ENCODE data around the gene GIMAP2. TPM values are rescaled to one million over a fixed set of nuclear protein-coding genes. Genes with fewer than 3 reads are reported as not detected.
"Not testable (repeated sequence)": the region's sequence is repeated elsewhere in the genome, so short reads cannot be mapped to it uniquely, and the experiment has no call there.

Gene GIMAP2
- total RNA-seq: 10 to 100 TPM; 40.7 to 41.2 TPM

- H3K36me3 Mint-ChIP-seq: peaks cover 68% of the 10 kb centered on the region
- H3K27ac Mint-ChIP-seq: peak within 1 kb of the TSS; percentile 97
- peaks cover 55% of the 10 kb centered on the region for H3K4me1 Mint-ChIP-seq
- no peak for DNase-seq
- H3K9me3 Mint-ChIP-seq: peaks cover 36% of the 10 kb centered on the region
- H3K27me3 Mint-ChIP-seq: no peaks in the 10 kb centered on the region
- H3K4me3 Mint-ChIP-seq: peak within 1 kb of the TSS; percentile 95
These were observed at the start of gene GIMAP2 for GRCh38 chr7:150685219-150686029. Gene GIMAP2 (plus strand): TSS chr7:150685706. CDS start chr7:150687060, 1,354 bp downstream.

DNA sequence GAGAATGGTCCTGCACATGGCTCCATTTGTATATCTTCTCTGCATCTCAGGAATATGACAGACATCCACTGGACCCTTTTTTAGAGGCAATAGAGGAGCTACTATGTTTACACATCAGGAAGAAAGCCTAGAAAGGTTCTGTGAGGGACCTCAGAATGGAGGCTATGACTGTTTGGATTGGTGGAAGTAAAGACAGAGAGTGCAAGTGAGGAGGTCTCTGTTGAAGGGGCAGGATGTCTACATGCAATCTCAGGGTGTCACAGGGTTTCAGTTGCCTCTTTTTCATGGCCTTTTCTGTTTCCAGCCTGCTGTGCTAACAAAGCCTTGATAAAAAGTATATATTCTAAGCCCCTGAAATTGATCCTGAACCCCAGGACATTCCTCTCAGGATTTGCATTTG lies 43.7 kb upstream of the GIMAP2 start:
- H3K27ac Mint-ChIP-seq: no peak overlapping the region
- DNase-seq: no peak
- H3K4me1 Mint-ChIP-seq: peaks cover 29% of the 10 kb centered on the region
- peaks cover 39% of the 10 kb centered on the region for H3K36me3 Mint-ChIP-seq
- peaks cover 44% of the 10 kb centered on the region for H3K9me3 Mint-ChIP-seq
- no peak overlapping the region for H3K4me3 Mint-ChIP-seq
- no peaks in the 10 kb centered on the region for H3K27me3 Mint-ChIP-seq

GRCh38 chr7:150642926-150643325 lies 42.6 kb upstream of the GIMAP2 start:
- peaks cover 26% of the 10 kb centered on the region for H3K4me1 Mint-ChIP-seq
- H3K4me3 Mint-ChIP-seq: no peak overlapping the region
- H3K27me3 Mint-ChIP-seq: no peaks in the 10 kb centered on the region
- H3K9me3 Mint-ChIP-seq: peaks cover 35% of the 10 kb centered on the region
- peaks cover 31% of the 10 kb centered on the region for H3K36me3 Mint-ChIP-seq
- DNase-seq: no peak
- H3K27ac Mint-ChIP-seq: no peak overlapping the region

DNA sequence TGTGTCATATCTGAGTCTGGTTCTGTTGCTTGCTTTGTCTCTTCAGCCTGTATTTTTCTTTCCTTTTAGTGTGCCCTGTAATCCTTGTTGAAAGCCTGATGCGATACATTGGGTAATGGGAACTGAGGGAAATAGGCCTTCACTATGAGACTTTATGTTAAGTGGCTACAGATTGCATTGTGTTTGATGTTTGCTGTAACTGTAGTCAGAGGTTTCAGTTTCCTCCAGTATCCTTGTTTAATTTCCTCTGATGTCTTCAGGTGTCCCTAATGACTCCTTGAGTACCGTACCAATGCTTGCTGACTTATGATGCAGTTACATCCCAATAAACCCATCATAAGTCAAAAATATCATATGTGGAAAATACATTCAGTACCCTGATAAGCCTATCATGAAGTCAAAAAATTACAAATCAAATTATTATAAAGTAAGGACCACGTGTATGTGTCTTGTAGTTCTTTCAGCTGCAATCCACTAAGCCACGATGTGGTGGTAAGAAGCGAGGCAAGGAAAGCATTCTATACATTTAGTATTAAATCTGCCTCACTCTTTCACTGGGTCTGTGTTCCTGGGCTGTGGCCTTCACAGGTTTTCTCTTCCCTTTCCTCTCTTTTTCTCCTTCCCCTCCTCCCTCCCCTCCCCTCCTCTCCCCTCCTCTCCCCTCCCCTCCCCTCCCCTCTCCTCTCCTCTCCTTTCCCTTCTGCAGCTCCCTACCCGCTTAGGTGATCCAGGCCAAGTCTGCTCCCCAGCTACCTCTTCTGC lies 40.1 kb upstream of the GIMAP2 start:
- peak overlapping the region; percentile 57 for H3K27ac Mint-ChIP-seq
- H3K4me1 Mint-ChIP-seq: peaks cover 44% of the 10 kb centered on the region
- H3K27me3 Mint-ChIP-seq: no peaks in the 10 kb centered on the region
- peaks cover 32% of the 10 kb centered on the region for H3K36me3 Mint-ChIP-seq
- peaks cover 33% of the 10 kb centered on the region for H3K9me3 Mint-ChIP-seq
- no peak for DNase-seq
- peak overlapping the region; percentile 5 for H3K4me3 Mint-ChIP-seq

GRCh38 chr7:150648353-150649079 lies 37.0 kb upstream of the GIMAP2 start:
- Mint-ChIP-seq H3K27me3 (no peaks in the 10 kb centered on the region), H3K4me1 (peaks cover 37% of the 10 kb centered on the region), H3K27ac (peak overlapping the region; percentile 81), H3K9me3 (peaks cover 48% of the 10 kb centered on the region), H3K4me3 (no peak overlapping the region), H3K36me3 (peaks cover 50% of the 10 kb centered on the region)
- no peak for DNase-seq

DNA sequence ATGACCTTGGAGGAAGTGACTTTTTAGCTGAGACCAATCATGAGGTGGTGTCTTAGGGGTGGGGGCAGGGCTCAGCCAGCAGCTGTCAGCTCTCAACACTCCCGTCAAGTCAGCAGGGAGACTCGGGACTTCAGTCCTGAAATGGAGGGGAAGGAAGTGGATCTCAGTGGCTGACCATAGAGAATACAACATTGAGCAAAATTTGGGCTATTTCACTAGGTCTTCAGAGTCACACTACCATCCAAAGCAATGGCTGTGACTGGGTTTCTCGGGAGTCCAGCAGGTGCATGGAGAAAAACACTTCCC lies 36.5 kb upstream of the GIMAP2 start:
- Mint-ChIP-seq H3K4me1 (peaks cover 35% of the 10 kb centered on the region), H3K4me3 (no peak overlapping the region), H3K27ac (peak overlapping the region; percentile 81), H3K9me3 (peaks cover 48% of the 10 kb centered on the region), H3K36me3 (peaks cover 55% of the 10 kb centered on the region), H3K27me3 (no peaks in the 10 kb centered on the region)
- no peak for DNase-seq

- Mint-ChIP-seq H3K9me3 (peaks cover 36% of the 10 kb centered on the region), H3K4me3 (no peak overlapping the region), H3K4me1 (peaks cover 9% of the 10 kb centered on the region), H3K27me3 (no peaks in the 10 kb centered on the region), H3K36me3 (peaks cover 33% of the 10 kb centered on the region), H3K27ac (no peak overlapping the region)
- DNase-seq: no peak
These were observed 30.8 kb upstream of the GIMAP2 start for GRCh38 chr7:150654692-150655091.

- Mint-ChIP-seq H3K9me3 (peaks cover 30% of the 10 kb centered on the region), H3K27me3 (no peaks in the 10 kb centered on the region), H3K36me3 (peaks cover 31% of the 10 kb centered on the region), H3K4me3 (no peak overlapping the region), H3K27ac (no peak overlapping the region), H3K4me1 (peaks cover 8% of the 10 kb centered on the region)
- DNase-seq: no peak
These were observed 29.5 kb upstream of the GIMAP2 start for GRCh38 chr7:150656047-150656446.

DNA sequence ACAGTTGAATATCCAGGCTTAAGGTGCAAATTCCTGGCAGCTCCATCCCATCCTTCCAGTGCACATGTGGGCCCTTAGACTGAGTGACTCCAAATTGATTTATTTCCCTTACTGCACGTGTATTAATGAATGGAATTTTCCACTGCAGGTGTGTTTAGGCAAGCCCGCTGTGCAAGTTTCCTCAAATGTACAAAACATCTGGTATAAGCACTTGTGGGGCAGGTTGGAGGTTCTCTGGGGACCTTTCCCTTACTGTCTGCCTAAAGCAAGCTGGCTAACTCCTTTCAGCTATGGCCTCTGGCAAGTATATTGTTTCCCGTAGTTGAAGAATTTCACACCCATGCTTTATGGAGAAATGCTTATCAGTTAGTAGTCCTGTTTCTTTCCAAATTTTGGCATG lies 28.0 kb upstream of the GIMAP2 start:
- H3K9me3 Mint-ChIP-seq: peaks cover 19% of the 10 kb centered on the region
- no peak for DNase-seq
- no peak overlapping the region for H3K4me3 Mint-ChIP-seq
- no peak overlapping the region for H3K27ac Mint-ChIP-seq
- peaks cover 25% of the 10 kb centered on the region for H3K36me3 Mint-ChIP-seq
- no peaks in the 10 kb centered on the region for H3K27me3 Mint-ChIP-seq
- peaks cover 17% of the 10 kb centered on the region for H3K4me1 Mint-ChIP-seq

DNA sequence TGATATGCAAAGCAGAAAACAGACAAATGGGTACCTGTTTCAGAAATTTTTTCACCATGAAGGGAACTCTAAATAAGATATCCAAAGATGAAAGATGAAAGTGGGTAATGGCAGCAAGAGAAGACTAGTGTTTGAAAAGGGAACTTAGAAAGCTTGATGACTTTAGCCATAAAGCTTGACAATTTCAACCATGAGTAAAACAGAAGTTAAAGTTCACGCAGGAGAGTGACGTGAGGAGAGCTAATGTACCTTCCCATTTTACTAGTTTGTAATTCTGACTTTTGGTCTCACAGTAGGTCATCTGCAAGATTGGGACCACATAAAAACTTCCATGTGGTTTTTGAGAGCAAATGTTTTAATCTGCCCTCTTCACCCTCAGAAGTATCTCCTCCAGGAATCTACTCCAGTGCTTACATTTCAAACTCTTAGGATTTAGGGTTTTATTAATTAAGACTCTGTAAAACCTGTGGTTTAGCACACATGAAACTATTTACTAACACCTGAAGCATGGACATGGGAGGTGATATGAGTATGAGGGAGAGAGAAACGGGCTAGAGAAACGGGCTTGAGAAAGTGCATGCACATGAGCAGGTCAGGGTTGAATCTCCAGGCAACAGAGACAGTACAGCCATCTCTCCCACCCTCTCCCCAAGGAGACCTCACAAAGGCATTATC lies 24.4 kb upstream of the GIMAP2 start:
- Mint-ChIP-seq H3K4me3 (no peak overlapping the region), H3K9me3 (peaks cover 11% of the 10 kb centered on the region), H3K4me1 (peaks cover 47% of the 10 kb centered on the region), H3K27ac (peak overlapping the region; percentile 55), H3K36me3 (peaks cover 36% of the 10 kb centered on the region), H3K27me3 (no peaks in the 10 kb centered on the region)
- DNase-seq: no peak

- H3K9me3 Mint-ChIP-seq, H3K27me3 Mint-ChIP-seq, DNase-seq, H3K4me3 Mint-ChIP-seq: not testable (repeated sequence)
- Mint-ChIP-seq H3K4me1 (peaks cover 65% of the 10 kb centered on the region), H3K27ac (peak overlapping the region; percentile 98), H3K36me3 (peaks cover 53% of the 10 kb centered on the region)
These were observed 22.7 kb upstream of the GIMAP2 start for GRCh38 chr7:150662821-150663220.

GRCh38 chr7:150663802-150664494 lies 21.6 kb upstream of the GIMAP2 start:
- peaks cover 76% of the 10 kb centered on the region for H3K4me1 Mint-ChIP-seq
- peaks cover 60% of the 10 kb centered on the region for H3K36me3 Mint-ChIP-seq
- peak; percentile 16 for DNase-seq
- H3K9me3 Mint-ChIP-seq: peaks cover 11% of the 10 kb centered on the region
- H3K4me3 Mint-ChIP-seq: peak overlapping the region; percentile 52
- H3K27me3 Mint-ChIP-seq: no peaks in the 10 kb centered on the region
- peak overlapping the region; percentile 98 for H3K27ac Mint-ChIP-seq

DNA sequence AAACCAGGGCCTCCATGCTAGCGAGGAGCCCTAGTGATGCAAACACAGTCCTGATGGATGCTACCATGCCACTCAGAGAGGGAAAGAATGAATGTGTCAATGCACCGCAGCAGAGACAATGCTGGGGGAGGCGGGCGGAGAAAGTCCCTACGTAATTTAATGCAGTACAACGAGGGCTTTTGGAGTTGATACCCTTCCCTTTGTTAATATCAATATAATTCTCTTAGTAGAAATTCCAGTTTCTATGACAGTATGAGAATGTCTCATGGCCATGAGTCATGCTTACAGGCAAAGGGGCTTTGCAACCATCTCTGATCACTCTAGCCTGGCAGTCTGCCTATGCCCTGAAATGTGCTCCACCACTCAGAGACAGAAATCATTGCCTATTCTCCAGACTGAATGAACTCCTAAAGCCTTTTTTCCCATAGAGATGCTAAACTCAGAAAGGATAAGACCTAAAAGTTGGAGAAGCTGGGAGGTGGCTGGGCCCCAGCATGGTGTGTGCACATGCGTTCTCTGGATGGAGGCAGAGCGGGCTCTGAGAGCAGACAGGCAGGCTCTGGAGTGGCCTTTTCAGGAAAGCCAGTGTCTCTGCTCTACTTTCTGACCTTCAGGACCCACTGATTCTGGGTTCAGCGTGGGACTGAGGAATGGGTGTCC lies 20.3 kb upstream of the GIMAP2 start:
- H3K9me3 Mint-ChIP-seq: peaks cover 15% of the 10 kb centered on the region
- H3K27ac Mint-ChIP-seq: peak overlapping the region; percentile 98
- H3K27me3 Mint-ChIP-seq: no peaks in the 10 kb centered on the region
- DNase-seq: peak; percentile 64
- H3K4me1 Mint-ChIP-seq: peaks cover 82% of the 10 kb centered on the region
- peak overlapping the region; percentile 58 for H3K4me3 Mint-ChIP-seq
- peaks cover 64% of the 10 kb centered on the region for H3K36me3 Mint-ChIP-seq

DNA sequence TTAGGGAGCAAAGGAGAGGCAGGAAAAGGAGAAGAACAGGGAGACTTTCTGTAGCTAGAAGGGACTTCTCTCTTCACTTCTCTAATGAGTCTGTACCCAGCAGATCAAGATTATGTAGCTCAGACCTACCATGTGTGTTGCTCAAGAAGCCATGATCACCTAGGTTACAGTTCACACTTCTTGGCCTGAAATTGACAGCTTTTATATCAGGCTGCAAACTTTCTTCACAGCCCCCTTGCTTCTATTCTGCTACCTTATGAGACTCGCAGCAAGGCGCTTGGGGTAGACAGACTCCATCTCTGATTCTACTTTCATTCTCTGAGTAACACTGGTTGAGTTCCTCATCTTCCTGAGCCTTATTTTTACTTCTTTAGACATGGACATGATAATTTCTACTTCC lies 19.6 kb upstream of the GIMAP2 start:
- Mint-ChIP-seq H3K27me3 (no peaks in the 10 kb centered on the region), H3K4me3 (peak overlapping the region; percentile 58), H3K4me1 (peaks cover 87% of the 10 kb centered on the region), H3K36me3 (peaks cover 66% of the 10 kb centered on the region), H3K9me3 (peaks cover 18% of the 10 kb centered on the region), H3K27ac (peak overlapping the region; percentile 98)
- DNase-seq: no peak

Data from activated naive CD8-positive, alpha-beta T cell treated with anti-CD3 and anti-CD28 coated beads for 36 hours (primary cell).